Spinal cord (tissue), 10 donors: ENCODE measurements around the gene ADSL. TPM values are rescaled to one million over a fixed set of nuclear protein-coding genes. Genes with fewer than 3 reads are reported as not detected.

Experiments used
- DNase-seq, 6 donors: peaks; one replicate each; pipeline versions ENCODE4 v3.0.0 to v3.0.0-alpha.2; 2013 to 2015; ENCODE audit warnings: low spot score in 6 of 6, low read depth in 4 of 6
- H3K27ac ChIP-seq: one replicate; pipeline ENCODE4 v1.5.1; 2013; ENCODE audit warnings: low read depth, low read length, control low read depth
- H3K27me3 ChIP-seq: one replicate; pipeline ENCODE4 v1.6.1; 2013; ENCODE audit warnings: low read length; ENCODE audit not compliant: control insufficient read depth, insufficient read depth
- H3K36me3 ChIP-seq: one replicate; pipeline ENCODE4 v1.6.1; 2013; ENCODE audit warnings: low read length; ENCODE audit not compliant: control insufficient read depth, insufficient read depth
- H3K4me1 ChIP-seq: one replicate; pipeline ENCODE4 v1.6.1; 2013; ENCODE audit warnings: low read length; ENCODE audit not compliant: control insufficient read depth, insufficient read depth
- H3K4me3 ChIP-seq: one replicate; pipeline ENCODE4 v1.5.1; 2013; ENCODE audit warnings: low read depth, low read length, control low read depth
- H3K9me3 ChIP-seq: one replicate; pipeline ENCODE4 v1.6.1; 2013; ENCODE audit warnings: low read length; ENCODE audit not compliant: control insufficient read depth, insufficient read depth
- WGBS: methylation state at CpG from one replicate; pipeline ENCODE4 v1.1.5; 2013; ENCODE audit warnings: missing lambda C conversion rate; ENCODE audit not compliant: insufficient coverage; 5-methylcytosine and 5-hydroxymethylcytosine counted together
- polyA plus RNA-seq, 2 donors: library from polyadenylated mRNA; unstranded; fragments of 120-200 nt; gene quantifications; one replicate each; pipeline ENCODE4 v1.2.1, GENCODE V29; 2013; ENCODE audit not compliant: insufficient read length in 2 of 2
- total RNA-seq, 2 donors: library from RNA; depleted of rRNA in 1 of 2; stranded (reverse); fragments of 120-200 nt in 1 of 2; fragments of >200 nt in 1 of 2; gene quantifications; one replicate each; pipeline versions ENCODE4 v1.2.3 to v1.2.4, GENCODE V29; 2013 to 2014
- donor health status: healthy.

The ADSL gene
- total and polyA plus RNA-seq, 4 donors = 50.3 to 77.2 (median 64.2) TPM

GRCh38 chr22:40426594-40427333 lies 80.5 kb downstream of the ADSL start:
- peaks cover 50% of the 10 kb centered on the region for H3K4me1 ChIP-seq
- H3K27ac ChIP-seq = peak overlapping the region; percentile 67
- no peaks in the 10 kb centered on the region for H3K9me3 ChIP-seq
- peaks cover 61% of the 10 kb centered on the region for H3K36me3 ChIP-seq
- DNase-seq = peak; percentile 43 to 93 (median 51)
- no peaks in the 10 kb centered on the region for H3K27me3 ChIP-seq
- no peak overlapping the region for H3K4me3 ChIP-seq
- WGBS = 20% methylated on average over 9 of the region's 9 CpGs

- 93% methylated on average over 4 of the region's 4 CpGs for WGBS
- Histone ChIP-seq H3K4me3 (no peak overlapping the region), H3K4me1 (peaks cover 50% of the 10 kb centered on the region), H3K36me3 (peaks cover 41% of the 10 kb centered on the region), H3K9me3 (no peaks in the 10 kb centered on the region), H3K27ac (no peak overlapping the region), H3K27me3 (no peaks in the 10 kb centered on the region)
- no peak for DNase-seq
These were observed 82.5 kb downstream of the ADSL start for GRCh38 chr22:40428796-40429195.

GRCh38 chr22:40429481-40429880 lies 83.2 kb downstream of the ADSL start:
- H3K4me3 ChIP-seq = no peak overlapping the region
- H3K4me1 ChIP-seq = peaks cover 43% of the 10 kb centered on the region
- H3K27me3 ChIP-seq = no peaks in the 10 kb centered on the region
- no peak for DNase-seq
- WGBS = 76% methylated on average over 4 of the region's 4 CpGs
- no peak overlapping the region for H3K27ac ChIP-seq
- peaks cover 34% of the 10 kb centered on the region for H3K36me3 ChIP-seq
- no peaks in the 10 kb centered on the region for H3K9me3 ChIP-seq

- Histone ChIP-seq H3K4me1 (peaks cover 28% of the 10 kb centered on the region), H3K27me3 (no peaks in the 10 kb centered on the region), H3K4me3 (no peak overlapping the region), H3K9me3 (no peaks in the 10 kb centered on the region), H3K27ac (no peak overlapping the region), H3K36me3 (peaks cover 19% of the 10 kb centered on the region)
- 67% methylated on average over 3 of the region's 4 CpGs for WGBS
- DNase-seq = no peak
These were observed 84.7 kb downstream of the ADSL start for GRCh38 chr22:40430991-40431390.

- Histone ChIP-seq H3K4me3 (no peak overlapping the region), H3K9me3 (no peaks in the 10 kb centered on the region), H3K36me3 (peaks cover 19% of the 10 kb centered on the region), H3K27me3 (no peaks in the 10 kb centered on the region), H3K27ac (no peak overlapping the region), H3K4me1 (peaks cover 25% of the 10 kb centered on the region)
- WGBS = 93% methylated on average over 4 of the region's 5 CpGs
- no peak for DNase-seq
These were observed 85.9 kb downstream of the ADSL start for GRCh38 chr22:40432157-40432556.

GRCh38 chr22:40432625-40433024 lies 86.3 kb downstream of the ADSL start:
- peaks cover 20% of the 10 kb centered on the region for H3K4me1 ChIP-seq
- peaks cover 19% of the 10 kb centered on the region for H3K36me3 ChIP-seq
- H3K4me3 ChIP-seq = no peak overlapping the region
- H3K9me3 ChIP-seq = no peaks in the 10 kb centered on the region
- no peak for DNase-seq
- no peaks in the 10 kb centered on the region for H3K27me3 ChIP-seq
- 67% methylated on average over 1 of the region's 2 CpGs for WGBS
- H3K27ac ChIP-seq = no peak overlapping the region

GRCh38 chr22:40433416-40434090 lies 87.3 kb downstream of the ADSL start:
- 86% methylated on average over 1 of the region's 3 CpGs for WGBS
- Histone ChIP-seq H3K27ac (no peak overlapping the region), H3K4me3 (no peak overlapping the region), H3K27me3 (no peaks in the 10 kb centered on the region), H3K36me3 (peaks cover 18% of the 10 kb centered on the region), H3K9me3 (no peaks in the 10 kb centered on the region), H3K4me1 (peaks cover 11% of the 10 kb centered on the region)
- DNase-seq = no peak

- no peak for DNase-seq
- peaks cover 11% of the 10 kb centered on the region for H3K4me1 ChIP-seq
- no peak overlapping the region for H3K4me3 ChIP-seq
- no peak overlapping the region for H3K27ac ChIP-seq
- H3K36me3 ChIP-seq = peaks cover 15% of the 10 kb centered on the region
- no peaks in the 10 kb centered on the region for H3K9me3 ChIP-seq
- H3K27me3 ChIP-seq = no peaks in the 10 kb centered on the region
- 96% methylated on average over 3 of the region's 3 CpGs for WGBS
These were observed 87.8 kb downstream of the ADSL start for GRCh38 chr22:40434106-40434505.

- 96% methylated on average over 4 of the region's 5 CpGs for WGBS
- Histone ChIP-seq H3K4me1 (peaks cover 8% of the 10 kb centered on the region), H3K9me3 (no peaks in the 10 kb centered on the region), H3K4me3 (no peak overlapping the region), H3K27me3 (no peaks in the 10 kb centered on the region), H3K36me3 (peaks cover 8% of the 10 kb centered on the region), H3K27ac (no peak overlapping the region)
- no peak for DNase-seq
These were observed 88.4 kb downstream of the ADSL start for GRCh38 chr22:40434745-40435144.
